BE2C (cell line): ENCODE results near the gene TSHZ1.

Source experiments
- DNase-seq: peaks from one replicate; pipeline ENCODE4 v3.0.0-alpha.2; 2020
- H3K27me3 ChIP-seq: fragments of 250-450 bp; sonication (Bioruptor Pico); 2 replicates; pipeline ENCODE4 v1.5.1; 2020; ENCODE audit warnings: mild to moderate bottlenecking
- H3K36me3 ChIP-seq: fragments of 250-450 bp; sonication (Bioruptor Pico); 2 replicates; pipeline ENCODE4 v1.5.1; 2020; ENCODE audit warnings: mild to moderate bottlenecking
- H3K4me1 ChIP-seq: fragments of 250-450 bp; sonication (Bioruptor Pico); 2 replicates; pipeline ENCODE4 v1.5.1; 2020
- H3K4me3 ChIP-seq: 2 replicates; pipeline ENCODE4 v1.5.1; 2011; ENCODE audit warnings: low read depth, low read length
- H3K9me3 ChIP-seq: fragments of 250-450 bp; sonication (Bioruptor Pico); 2 replicates; pipeline ENCODE4 v1.5.1; 2020
- TF ChIP-seq, protein P1 (sequence below): IDR thresholded peaks from 2 replicates; pipeline ENCODE4 v1.5.1; 2012; ENCODE audit warnings: mild to moderate bottlenecking, low read depth, low read length

TSHZ1 gene

DNA sequence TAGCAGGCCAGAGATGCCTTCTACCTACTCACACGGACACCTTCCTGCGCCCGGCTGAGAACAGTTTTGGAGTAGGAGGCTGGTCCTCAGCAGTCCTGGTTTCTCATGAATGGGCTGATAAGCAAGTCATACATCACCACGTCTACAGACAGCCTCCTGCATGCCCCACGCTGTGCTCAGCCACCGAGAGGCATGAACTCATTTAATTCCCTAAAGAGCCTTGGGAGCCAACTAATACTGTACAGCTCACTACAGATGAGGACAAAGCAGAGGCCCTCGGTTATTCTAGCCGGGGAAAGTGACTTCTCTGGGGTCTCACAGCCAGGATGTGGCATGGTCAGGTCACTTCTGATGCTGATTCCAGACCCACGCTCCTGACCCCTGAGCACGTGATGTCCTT, 105.6 kb downstream of the TSHZ1 start:
- no peaks in the 10 kb centered on the region for H3K4me1 ChIP-seq
- H3K9me3 ChIP-seq, result no peaks in the 10 kb centered on the region
- no peaks in the 10 kb centered on the region for H3K36me3 ChIP-seq
- H3K27me3 ChIP-seq, result no peaks in the 10 kb centered on the region
- no peak overlapping the region for H3K4me3 ChIP-seq
- TF ChIP-seq, protein P1, sequence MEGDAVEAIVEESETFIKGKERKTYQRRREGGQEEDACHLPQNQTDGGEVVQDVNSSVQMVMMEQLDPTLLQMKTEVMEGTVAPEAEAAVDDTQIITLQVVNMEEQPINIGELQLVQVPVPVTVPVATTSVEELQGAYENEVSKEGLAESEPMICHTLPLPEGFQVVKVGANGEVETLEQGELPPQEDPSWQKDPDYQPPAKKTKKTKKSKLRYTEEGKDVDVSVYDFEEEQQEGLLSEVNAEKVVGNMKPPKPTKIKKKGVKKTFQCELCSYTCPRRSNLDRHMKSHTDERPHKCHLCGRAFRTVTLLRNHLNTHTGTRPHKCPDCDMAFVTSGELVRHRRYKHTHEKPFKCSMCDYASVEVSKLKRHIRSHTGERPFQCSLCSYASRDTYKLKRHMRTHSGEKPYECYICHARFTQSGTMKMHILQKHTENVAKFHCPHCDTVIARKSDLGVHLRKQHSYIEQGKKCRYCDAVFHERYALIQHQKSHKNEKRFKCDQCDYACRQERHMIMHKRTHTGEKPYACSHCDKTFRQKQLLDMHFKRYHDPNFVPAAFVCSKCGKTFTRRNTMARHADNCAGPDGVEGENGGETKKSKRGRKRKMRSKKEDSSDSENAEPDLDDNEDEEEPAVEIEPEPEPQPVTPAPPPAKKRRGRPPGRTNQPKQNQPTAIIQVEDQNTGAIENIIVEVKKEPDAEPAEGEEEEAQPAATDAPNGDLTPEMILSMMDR, result no peak
- DNase-seq, result no peak

DNA sequence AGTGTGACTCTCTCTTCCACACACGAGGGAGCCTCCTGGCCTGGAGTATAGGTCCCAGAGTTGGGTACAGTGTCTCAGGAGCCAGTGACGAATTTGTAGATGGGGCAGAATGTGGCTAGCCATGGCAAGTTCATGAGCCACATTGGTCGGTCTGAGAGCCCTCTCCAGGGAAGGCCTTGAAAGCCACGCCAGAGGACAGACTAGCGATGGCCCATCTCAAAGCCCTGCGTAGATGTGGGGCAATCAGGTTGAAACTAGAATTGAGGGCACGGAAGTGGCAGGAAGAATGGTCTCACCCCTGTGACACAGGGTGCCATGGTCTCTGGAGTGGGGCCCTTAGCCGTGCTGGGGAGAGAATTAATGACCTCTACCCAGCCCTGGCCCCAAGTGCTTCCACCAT, 106.2 kb downstream of the TSHZ1 start:
- no peaks in the 10 kb centered on the region for H3K27me3 ChIP-seq
- H3K4me1 ChIP-seq, result no peaks in the 10 kb centered on the region
- no peak for DNase-seq
- TF ChIP-seq, protein P1, result no peak
- H3K9me3 ChIP-seq, result no peaks in the 10 kb centered on the region
- H3K36me3 ChIP-seq, result no peaks in the 10 kb centered on the region
- no peak overlapping the region for H3K4me3 ChIP-seq

DNA sequence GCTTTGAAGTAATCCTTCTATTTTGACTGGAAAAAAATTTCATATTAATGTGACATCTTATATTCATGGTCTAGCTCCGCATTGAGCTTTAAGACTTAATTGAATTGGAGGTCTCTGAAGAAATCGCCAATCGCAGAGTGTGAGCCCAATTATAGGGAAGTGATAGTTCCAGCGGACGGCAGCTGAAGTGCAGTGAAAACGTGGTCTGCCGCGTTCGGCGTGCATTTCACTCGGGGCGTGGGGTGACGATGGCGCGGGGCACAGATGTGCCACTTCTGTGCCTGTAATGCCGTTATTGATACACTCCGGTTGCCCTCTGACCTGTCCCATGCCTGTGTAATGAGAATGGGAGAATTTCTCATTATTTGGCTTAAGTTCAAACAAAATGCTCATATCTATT, 106.7 kb downstream of the TSHZ1 start:
- no peaks in the 10 kb centered on the region for H3K36me3 ChIP-seq
- H3K4me3 ChIP-seq, result no peak overlapping the region
- DNase-seq, result no peak
- H3K4me1 ChIP-seq, result no peaks in the 10 kb centered on the region
- H3K9me3 ChIP-seq, result no peaks in the 10 kb centered on the region
- H3K27me3 ChIP-seq, result no peaks in the 10 kb centered on the region
- TF ChIP-seq, protein P1, result no peak

DNA sequence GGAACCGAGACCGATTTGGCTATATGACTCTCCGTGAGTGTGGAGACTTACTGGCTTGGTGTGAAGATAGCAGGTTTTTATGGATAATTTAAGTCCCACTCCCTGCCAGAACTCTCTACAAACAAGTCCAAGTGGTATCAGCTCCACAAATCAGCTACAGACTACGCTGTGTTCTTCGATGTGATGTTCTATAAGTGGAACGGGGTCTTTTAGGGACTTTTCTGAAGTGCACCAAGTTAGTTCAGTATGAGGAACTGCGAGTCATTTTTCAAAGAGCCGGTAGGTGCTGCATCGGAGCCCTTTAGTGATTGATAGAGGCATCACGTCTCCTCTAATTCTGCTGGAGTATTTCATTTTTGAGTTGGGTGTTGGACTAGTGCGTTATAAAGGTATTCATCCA, 107.1 kb downstream of the TSHZ1 start:
- Histone ChIP-seq H3K4me1 (no peaks in the 10 kb centered on the region), H3K4me3 (no peak overlapping the region)

DNA sequence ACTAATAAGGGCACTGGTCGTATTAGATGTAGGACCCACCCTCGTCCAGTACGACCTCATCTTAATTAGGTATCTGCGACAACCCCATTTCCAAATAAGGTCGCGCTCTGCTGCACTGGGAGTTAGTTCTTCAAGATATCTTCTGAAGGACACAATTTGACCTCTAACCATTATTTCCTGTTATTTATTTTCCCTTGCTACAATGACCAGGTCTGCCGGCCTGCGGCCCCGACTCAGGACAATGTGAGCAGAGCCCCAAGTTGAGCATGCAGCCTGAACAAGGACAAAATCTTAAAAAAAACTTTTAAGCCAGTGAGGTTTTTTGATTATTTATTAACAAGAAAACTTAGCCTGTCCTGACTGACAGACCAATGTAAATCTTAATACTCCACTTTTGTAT, 109.3 kb downstream of the TSHZ1 start:
- TF ChIP-seq, protein P1, result no peak
- H3K4me1 ChIP-seq, result no peaks in the 10 kb centered on the region
- H3K4me3 ChIP-seq, result no peak overlapping the region
- H3K9me3 ChIP-seq, result no peaks in the 10 kb centered on the region
- DNase-seq, result no peak
- H3K27me3 ChIP-seq, result no peaks in the 10 kb centered on the region
- H3K36me3 ChIP-seq, result no peaks in the 10 kb centered on the region

More for the DNA sequence above, 107.1 kb downstream of the TSHZ1 start:
- Histone ChIP-seq H3K9me3 (no peaks in the 10 kb centered on the region), H3K27me3 (no peaks in the 10 kb centered on the region), H3K36me3 (no peaks in the 10 kb centered on the region)
- TF ChIP-seq, protein P1, result no peak
- no peak for DNase-seq

DNA sequence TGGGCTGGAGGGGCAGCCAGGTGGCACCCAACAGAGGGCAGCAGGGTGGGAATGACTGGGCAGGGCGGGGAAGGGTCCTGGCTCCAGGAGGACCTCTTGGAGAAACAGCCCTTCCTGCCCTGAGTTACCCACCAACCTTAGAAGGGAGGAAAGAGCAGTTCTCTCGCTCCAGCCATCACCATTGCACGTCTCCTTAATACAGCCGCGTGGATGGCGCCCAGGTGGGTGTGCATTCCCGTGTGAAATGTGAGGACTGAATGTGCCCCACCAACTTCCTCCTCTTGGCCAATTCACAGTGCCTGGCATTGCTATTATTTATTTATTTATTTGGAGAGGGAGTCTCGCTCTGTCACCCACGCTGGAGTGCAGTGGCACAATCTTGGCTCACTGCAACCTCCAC, 109.9 kb downstream of the TSHZ1 start:
- H3K36me3 ChIP-seq, result no peaks in the 10 kb centered on the region
- TF ChIP-seq, protein P1, result no peak
- H3K4me1 ChIP-seq, result no peaks in the 10 kb centered on the region
- DNase-seq, result no peak
- H3K9me3 ChIP-seq, result no peaks in the 10 kb centered on the region
- no peak overlapping the region for H3K4me3 ChIP-seq
- H3K27me3 ChIP-seq, result no peaks in the 10 kb centered on the region
